ENCODE data around the gene PDIA6.

PDIA6 gene

GRCh38 chr2:10778724-10779115 is 33.9 kb downstream of the PDIA6 start:
- no peak for FAIRE-seq

GRCh38 chr2:10777842-10778723 is 34.5 kb downstream of the PDIA6 start:
- FAIRE-seq, result no peak

GRCh38 chr2:10777111-10777841 is 35.3 kb downstream of the PDIA6 start:
- no peak for FAIRE-seq

- FAIRE-seq, result no peak
These were observed 36.2 kb downstream of the PDIA6 start for GRCh38 chr2:10776231-10776977.

- FAIRE-seq, result no peak
These were observed 36.8 kb downstream of the PDIA6 start for GRCh38 chr2:10775831-10776230.

GRCh38 chr2:10775021-10775780 is 37.4 kb downstream of the PDIA6 start:
- no peak for FAIRE-seq

- FAIRE-seq, result no peak
These were observed 38.2 kb downstream of the PDIA6 start for GRCh38 chr2:10774394-10774793.

GRCh38 chr2:10773821-10774341 is 38.7 kb downstream of the PDIA6 start:
- FAIRE-seq, result no peak

GRCh38 chr2:10772868-10773215 is 39.7 kb downstream of the PDIA6 start:
- FAIRE-seq, result no peak

- no peak for FAIRE-seq
These were observed 40.3 kb downstream of the PDIA6 start for GRCh38 chr2:10772201-10772867.

GRCh38 chr2:10771786-10772185 is 40.8 kb downstream of the PDIA6 start:
- FAIRE-seq, result no peak

GRCh38 chr2:10770956-10771750 is 41.4 kb downstream of the PDIA6 start:
- FAIRE-seq, result no peak

- FAIRE-seq, result no peak
These were observed 44.5 kb downstream of the PDIA6 start for GRCh38 chr2:10768063-10768507.

- FAIRE-seq, result no peak
These were observed 46.7 kb downstream of the PDIA6 start for GRCh38 chr2:10765914-10766313.

- no peak for FAIRE-seq
These were observed 47.1 kb downstream of the PDIA6 start for GRCh38 chr2:10765461-10765860.

GRCh38 chr2:10764896-10765295 is 47.7 kb downstream of the PDIA6 start:
- FAIRE-seq, result no peak

GRCh38 chr2:10764096-10764785 is 48.3 kb downstream of the PDIA6 start:
- no peak for FAIRE-seq

- FAIRE-seq, result no peak
These were observed 49.2 kb downstream of the PDIA6 start for GRCh38 chr2:10763461-10763800.

GRCh38 chr2:10762651-10763460 is 49.7 kb downstream of the PDIA6 start:
- no peak for FAIRE-seq

GRCh38 chr2:10761591-10761990 is 51.0 kb downstream of the PDIA6 start:
- no peak for FAIRE-seq
